SHP77 (cell line): Measurements from ENCODE around the gene TFCP2.

Experiments
- DNase-seq, 2 experiments: peaks; one replicate each; lab custom pipeline; 2025; lab: John Stamatoyannopoulos, UW

Gene TFCP2

DNA sequence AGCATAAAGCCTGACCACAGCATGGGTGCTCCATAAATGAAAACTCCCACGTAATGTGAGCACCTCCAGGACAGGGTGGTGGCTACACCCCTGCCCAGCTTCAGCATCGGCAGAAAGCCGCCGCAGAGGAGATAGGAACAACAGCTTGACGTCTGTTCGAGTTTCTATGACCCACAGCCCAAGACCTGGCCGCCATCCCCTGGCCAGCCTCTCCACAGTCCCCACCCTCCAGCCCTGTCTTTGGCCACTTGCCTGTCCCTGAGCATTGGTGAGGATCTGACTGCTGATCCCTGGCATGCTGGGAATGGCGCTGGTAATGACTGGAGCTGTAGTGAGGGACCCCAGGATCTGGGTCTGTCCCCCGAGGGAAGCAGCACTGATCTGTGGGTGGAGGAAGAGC lies 23.6 kb upstream of the TFCP2 start:
- no peak for DNase-seq

DNA sequence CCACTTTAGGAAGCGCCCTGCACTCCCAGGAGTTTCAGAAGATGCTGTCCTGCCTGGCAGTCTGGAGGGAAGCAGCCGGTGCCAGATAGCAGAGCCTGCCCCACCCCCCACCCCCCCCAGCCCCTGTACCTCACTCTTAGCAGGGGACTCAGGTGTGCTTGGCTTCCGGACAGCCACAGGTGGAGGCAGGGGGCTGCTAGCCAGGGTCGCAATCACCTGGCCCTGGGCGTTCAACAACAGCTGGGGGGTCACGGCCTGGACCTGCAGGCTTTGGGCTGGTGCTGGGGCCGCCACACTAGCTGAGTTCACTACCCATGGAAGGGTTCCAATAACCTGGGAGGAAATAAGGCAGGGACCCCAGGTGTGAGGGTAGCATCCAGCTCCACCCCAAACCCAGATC lies 22.9 kb upstream of the TFCP2 start:
- no peak for DNase-seq

DNA sequence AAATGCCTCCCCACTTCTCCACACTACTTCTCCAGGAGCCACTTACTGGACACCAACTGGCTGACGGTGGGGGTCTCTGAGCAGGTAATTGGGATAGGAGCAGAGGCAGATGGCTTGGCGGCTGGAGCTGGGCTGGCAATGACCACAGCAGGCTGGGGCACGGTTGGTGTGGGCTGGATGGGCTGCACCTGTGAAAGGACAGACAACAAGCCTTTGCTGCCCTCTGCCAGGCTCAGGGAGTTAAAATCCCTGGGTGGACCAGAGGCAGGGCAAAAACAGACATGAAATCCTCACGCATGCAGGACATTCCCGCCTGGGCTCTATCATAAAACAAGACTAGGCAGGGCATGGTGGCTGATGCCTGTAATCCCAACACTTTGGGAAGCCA lies 19.3 kb upstream of the TFCP2 start:
- DNase-seq = no peak

DNA sequence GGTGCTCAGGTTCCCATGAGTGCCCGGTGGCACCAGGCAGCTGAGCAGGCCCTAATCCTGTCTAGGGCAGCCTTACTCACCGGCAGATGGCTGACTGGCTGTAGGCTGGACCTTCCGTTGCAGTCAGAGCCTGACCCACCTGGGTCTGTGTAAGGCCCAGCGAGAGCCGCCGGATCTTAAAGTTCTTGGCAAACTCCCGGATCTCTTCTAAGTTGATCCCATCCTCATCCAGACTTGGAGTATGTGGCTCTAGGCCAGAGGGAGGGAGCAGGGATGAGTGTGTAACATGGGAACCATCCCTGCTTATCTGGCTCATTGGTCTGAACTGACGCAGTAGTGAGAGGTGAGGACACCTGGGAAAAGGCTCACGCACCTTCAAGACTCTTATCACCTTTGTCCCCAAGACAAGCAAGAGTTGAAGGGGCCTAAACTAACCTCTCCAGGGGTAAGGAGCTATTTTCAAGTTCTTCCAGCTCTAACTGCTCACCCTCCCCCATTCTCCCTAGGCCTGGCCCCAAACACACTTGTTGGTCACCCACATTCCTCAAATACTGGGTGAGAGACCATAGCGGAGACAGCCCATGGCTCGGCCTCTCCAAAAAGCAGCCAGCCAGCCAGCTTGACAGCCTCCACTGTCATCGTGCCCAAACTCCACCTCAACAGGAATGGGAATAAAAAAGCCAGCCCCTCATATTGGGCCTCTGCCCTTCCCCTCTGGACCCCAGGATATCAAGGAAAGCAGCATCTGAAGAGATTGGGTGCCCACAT lies 18.8 kb upstream of the TFCP2 start:
- no peak for DNase-seq

DNA sequence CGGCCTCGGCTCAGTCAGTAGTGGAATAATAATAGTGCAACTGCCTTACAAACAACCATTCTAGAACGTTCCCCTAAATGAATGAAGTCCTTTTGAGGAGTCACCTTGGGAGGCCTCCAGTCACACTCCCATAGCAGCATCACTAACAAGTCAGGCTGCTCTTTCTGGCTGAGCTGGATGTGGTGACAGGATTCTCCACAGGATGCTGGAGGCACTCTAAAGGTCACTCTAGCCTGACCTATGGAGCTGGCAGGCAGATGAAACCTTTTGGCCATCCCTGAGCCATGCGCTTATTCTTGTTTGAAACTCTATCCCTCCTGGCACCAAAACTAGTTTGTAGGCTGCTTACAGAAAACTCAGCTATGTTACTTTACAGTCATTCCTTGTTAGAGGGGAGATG lies 17.9 kb upstream of the TFCP2 start:
- no peak for DNase-seq

DNA sequence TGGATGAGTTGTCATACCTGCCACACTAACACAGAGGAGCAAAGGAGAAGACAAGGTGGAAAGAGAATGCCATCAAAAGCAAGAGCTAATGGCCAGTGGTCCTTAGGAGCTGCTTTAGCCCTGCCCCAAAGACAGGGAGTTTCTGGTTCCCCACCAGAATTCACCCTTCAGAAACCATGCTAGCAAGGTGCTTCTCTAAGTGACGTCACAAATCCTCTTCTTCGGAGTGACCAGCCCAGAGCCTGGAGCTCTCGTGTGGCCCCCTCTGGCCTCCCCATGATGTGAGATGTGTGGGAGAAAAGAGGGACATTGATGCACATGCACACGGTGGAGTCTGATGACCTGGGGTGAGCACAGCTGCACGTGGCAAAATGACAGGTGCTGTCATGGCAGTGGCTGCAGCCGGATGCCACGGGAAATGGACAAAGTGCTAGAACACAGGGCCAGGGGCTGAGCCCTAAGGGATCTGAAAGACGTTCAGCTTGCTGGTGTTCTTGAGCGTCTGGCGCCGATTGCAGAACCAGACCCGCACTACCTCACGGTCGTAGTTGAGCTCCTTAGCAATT lies 16.9 kb upstream of the TFCP2 start:
- no peak for DNase-seq

DNA sequence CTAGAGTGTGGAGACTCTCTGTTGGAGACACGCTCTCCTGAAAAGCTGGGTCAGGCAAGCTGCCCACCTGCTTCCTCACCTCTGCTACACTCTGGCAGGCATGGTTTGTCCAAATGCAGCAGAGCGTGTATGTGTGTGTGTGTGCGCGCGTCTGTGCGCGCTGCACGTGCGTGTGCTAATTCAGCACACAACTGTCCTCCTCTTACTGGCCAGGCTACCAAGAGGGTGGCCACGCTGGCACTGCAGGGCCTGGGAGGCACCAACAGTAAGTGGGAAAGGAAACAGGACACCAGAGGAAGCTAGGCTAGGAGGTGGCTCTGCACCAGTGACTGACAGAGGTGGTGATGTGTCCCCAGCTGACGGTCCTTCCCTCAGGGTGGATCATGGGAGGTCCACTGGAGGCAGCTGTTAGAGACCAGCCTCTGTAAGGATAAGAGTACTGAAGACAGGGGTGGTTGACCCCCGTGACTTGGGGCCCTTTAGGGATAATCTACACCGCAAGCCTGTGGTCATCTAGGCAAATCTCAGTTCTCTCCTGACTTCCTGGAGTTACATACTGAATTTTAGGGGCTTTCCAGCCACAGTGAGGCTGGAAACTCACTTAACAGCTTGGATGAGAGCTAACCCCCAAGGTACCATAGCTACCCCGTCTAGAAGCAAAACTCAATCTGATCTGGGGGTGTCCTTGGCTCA lies 15.6 kb upstream of the TFCP2 start:
- DNase-seq = no peak

DNA sequence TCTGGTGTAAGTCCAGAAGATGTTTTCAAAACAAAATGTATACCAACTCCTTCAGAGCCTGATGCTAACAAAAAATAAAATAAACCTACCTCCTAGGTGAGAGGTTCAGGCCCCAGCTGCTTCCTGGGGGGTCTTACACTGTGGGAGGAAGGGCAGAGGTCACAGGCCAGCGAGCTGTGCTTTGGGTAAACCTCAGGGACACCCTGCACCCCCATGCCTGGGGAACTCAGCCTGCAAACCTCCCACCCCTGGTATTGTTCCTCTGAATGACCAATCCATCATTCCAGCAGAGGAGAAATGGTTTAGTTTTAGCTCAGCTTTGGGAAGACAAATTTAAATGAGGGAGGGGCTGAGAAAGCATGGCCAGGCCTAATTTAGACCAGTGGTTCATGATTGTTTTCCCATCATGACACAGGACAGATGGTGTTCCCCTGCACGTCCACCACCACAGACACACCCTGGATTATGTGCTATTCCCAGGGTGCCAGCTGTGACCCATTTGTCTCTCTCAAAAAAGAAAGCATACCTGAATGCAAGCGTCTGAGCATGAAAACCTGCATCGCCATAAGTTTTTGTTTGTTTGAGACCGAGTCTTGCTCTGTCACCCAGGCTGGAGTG lies 14.5 kb upstream of the TFCP2 start:
- DNase-seq = no peak

DNA sequence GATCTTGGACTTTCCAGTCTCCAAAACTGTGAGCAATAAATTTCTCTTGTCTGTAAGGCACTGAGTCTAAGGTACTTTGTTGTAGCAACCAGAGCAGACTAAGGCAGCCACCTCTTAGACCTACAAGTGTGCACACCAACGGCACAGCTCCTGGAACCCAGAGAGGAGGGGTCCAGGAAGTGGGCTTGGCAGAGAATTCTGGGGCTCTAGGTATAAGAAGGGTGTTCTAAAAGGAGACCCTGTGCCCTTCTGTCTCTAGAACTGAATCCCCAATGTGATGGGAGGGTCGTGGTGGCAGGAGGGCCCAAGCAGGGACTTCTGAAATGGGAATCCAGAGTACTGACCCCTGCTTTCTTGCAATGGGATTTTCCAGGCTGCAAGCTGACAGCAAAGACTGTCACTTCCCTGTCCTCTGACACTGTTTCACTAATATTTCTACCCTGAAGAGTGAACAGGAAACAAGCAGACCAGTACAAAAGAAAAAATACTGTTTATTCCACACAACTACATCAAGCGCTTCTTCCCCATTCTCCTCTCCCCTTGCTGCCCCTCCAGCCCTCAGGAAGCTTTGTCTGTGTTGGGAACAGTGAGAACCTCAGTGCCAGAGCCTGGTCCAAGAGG lies 13.6 kb upstream of the TFCP2 start:
- no peak for DNase-seq

DNA sequence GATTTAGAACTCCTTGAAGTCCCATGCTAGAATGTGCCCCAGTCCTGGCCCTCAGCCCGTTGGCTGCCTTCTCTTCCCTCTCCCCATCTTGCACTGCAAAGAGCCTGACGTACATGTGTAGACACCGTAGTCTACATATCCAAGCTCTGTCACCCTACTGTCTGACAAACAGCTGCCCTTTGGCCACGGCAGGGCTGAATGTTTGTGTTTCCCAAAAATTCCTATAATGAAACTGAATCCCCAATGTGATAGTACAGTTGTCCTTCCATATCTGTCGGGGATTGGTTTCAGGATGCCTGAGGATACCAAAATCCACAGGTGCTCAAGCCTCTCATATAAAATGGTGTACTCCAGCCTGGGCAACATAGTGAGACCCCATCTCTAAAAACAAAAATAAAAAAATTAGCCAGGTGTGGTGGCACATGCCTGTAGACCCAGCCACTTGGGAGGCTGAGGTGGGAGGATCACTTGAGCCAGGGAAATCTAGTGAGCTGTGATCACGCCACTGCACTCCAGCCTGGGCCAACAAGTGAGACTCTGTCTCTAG lies 12.3 kb upstream of the TFCP2 start:
- no peak for DNase-seq

DNA sequence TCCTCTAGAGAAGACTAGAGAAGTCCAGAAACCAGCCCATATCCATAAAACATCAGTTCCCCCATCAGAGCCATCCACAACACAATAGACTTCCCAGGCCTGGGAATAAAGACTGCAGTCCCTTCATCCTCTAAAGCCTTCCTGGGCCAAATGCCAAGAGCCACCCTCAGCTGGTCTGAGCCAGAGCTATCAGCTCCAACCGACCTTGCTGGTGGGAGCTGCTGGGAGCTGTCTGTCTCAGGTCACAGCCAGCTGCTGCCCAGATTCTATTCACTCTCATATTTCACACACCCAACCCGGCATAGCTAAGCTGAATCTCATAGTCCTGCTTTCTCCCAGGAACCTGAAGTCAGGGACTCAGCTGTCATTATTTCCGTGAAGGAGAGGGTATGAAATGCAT lies 10.9 kb upstream of the TFCP2 start:
- DNase-seq = peak; percentile 87 to 91

DNA sequence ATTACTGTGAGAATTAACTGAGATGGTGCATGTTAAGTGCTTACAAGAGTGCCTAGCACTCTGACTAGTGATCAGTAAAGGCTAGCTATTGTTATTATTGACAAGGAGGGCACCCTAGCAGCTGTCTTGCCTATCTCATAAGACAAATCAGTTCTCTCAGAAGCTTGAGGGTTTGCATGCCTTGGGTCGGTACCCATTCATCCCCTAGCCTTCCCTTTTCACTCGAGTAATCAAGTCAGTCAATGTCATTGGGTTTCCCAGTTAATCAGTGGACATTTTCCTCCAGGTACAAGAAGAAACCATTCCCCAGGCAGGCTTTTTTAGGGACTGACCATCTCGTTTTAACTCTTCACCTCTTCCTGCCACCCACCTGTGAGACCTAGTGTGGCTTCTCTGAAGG lies 10.4 kb upstream of the TFCP2 start:
- DNase-seq = no peak

DNA sequence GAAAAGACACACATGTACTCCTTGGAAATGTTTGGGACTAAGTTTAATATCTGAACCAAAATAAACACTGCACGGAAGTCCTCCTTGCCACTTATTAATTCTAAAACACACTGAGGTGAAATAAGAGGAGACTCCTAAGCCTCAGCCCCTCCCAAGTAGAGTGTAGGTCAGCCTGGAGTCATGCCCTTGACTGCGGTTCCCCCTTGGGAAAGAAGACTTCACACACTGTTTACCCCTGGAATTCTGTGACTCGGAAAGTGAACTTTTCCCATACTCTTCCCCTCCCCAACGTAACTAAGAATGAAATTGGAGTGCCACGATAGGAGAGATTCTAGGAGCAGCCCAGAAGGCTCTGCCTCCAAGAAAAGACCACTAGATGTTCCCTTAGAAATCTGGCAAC lies 8.6 kb upstream of the TFCP2 start:
- DNase-seq = no peak

DNA sequence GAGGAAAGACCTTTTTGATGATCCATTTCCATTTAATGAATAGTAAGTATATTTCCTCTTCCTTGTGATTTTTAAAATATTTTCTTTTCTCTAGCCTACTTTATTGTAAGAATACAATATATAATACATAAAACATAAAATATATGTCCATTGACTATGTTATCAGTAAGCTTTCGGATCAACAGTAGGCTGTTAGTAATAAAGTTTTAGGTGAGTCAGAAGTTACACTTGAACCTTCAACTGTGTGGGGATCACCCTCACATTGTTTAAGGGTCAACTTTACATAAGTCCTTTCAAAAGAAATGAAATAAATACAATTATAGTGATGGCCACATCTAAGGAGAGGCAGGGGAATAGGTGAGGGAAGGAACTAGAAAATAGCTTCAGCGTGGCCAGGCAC lies 5.0 kb upstream of the TFCP2 start:
- DNase-seq = no peak

DNA sequence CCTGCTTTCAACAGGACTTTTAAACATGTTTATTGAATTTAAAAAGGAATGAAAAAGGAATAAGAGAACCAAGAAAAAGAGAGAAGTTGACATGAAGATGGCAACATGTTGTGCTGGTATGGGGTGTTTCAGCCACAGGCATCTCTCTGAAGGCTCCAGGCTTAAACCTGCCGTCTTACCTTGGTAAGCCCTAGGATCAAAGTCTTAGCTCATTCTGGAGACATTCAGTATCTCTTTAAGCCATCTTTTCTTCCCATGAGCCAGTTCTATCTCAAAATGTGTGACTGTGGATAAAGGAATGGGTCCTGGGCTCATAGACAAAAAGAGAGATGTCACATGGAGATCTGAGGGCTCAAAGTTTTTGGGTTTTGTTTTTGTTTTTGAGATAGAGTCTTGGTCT lies 1.6 kb upstream of the TFCP2 start:
- no peak for DNase-seq

DNA sequence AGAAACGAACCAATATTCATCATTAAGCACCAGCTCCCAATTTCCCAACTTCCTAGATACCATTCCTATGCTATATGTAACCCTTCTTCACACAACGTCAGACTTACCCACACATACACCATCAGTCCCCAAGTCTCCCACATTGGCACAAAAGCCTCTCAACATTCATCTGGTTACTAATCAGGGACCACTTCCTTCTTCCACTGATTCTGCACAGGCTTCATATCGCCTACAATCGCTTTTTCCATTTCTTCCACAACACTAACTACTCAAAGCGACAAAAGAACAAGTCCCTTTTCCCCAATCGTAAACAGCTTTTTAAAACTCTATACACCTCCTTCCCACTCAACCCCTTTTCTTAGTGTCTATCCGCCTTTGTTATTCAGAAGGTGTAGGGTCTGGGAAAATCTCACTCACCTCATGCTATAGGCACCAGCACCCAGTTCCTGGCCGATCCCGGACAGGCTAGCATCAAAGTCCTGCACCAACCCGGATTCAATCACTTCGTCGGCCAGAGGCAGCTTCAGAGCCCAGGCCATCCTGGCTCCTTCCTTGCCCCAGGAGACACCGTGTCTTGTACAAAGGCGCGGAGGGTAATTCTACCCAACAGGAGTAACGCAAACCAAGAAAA lies 936 bp downstream of the TFCP2 start:
- DNase-seq = peak in 1 of 2 experiments; percentile 36

DNA sequence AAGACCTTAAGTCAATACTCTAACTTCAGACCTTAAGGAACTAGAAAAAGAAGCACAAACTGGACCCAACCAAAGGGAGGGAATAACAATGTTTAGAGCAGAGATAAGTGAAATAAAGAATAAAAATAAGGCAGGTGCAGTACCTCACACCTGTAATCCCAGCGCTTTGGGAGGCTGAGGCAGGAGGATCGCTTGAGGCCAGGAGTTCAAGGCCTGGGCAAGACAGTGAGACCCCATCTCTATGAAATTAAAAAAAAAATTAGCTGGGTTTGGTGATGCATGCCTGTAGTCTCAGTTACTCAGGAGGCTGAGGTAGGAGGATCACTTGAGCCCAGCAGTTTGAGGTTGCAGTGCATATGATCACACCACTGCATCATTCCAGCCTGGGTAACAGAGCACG lies 9.1 kb downstream of the TFCP2 start:
- no peak for DNase-seq

DNA sequence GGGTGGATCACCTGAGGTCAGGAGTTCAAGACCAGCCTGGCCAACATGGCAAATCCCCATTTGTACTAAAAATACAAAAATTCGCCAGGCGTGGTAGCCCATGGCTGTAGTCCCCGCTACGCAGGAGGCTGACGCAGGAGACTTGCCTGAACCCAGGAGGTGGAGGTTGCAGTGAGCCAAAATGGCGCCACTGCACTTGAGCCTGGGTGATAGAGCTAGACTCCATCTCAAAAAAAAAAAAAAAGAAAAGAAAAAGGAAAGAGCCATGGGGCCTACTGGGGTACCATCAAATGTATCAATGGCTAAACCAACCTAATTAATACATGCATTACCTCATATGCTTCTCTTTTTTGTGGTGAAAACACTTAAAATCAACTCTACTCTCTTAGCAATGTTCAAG lies 10.7 kb downstream of the TFCP2 start:
- no peak for DNase-seq

DNA sequence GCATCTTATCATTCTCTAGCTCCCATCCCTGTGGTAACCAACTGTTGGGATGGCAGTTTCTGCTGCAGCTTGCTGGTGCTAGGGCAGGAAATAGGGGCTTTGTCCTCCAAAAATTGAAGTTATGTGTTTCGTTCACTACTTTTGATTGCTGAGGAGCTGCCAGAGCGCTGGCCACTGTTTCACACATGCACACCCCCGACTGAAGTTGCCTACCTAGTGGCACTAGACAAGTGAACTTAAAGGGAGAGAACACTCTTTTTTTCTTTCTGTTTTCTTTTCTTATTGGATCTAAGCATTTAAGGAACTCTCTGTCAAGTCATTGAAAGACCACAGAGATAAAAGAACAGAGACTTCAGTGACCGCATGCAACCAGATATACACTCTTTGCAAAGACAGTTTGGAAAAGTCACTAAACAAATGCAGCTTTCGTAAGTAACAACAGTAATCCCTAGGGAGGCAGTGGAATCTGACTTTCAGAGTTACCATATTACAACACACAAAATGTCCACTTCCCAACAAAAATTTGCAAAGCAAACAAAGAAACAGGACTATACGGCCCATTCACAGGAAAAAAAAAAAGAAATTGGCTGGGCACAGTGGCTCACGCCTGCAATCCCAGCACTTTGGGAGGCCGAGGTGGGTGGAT lies 12.0 kb downstream of the TFCP2 start:
- DNase-seq = no peak

DNA sequence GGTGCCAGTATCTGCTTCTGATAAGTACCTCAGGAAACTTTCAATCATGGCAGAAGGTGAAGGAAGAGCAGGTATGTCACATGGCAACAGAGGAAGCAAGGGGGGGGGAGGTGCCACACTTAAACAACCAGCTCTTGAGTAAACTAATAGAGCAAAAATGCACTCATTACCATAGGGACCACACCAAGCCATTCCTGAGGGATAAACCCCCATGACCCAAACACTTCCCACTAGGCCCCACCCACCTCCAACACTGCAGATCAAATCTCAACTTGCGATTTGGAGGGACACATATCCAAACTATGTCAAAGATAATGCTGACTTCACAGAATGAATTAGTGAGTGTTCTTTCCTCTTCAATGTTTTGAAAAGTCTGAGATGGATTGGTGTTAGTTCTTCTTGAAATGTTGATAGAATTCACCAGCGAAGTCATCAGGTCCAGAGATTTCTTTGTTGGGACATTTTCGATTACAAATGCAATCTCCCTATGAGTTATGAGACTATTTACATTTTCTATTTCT lies 16.6 kb downstream of the TFCP2 start:
- DNase-seq = no peak

DNA sequence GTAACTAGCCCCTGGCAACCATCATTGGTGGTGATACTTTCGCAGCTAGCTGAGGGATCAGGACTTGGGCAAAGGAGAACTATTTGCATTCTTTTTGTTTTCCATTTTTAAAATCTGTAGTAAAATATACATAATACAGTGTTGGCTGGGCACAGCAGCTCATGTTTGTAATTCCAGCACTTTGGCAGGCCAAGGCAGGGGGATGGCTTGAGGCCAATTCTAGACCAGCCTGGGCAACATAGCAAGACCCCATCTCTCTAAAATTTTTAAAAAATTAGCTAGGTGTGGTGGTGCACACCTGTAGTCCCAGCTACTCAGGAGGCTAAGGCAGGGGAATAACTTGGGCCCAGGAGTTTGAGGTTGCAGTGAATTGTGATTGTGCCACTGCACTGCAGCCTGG lies 20.0 kb downstream of the TFCP2 start:
- DNase-seq = no peak
